Measurements from ENCODE around the gene MAP3K9. TPM values are rescaled to one million over a fixed set of nuclear protein-coding genes. Genes with fewer than 3 reads are reported as not detected.

The MAP3K9 gene
- total and polyA plus RNA-seq, 2 of the 8 experiments (the other 6 are each of a cell fraction or from before 2014, with no cell fraction given) = 9.8 to 24.7 TPM

DNA sequence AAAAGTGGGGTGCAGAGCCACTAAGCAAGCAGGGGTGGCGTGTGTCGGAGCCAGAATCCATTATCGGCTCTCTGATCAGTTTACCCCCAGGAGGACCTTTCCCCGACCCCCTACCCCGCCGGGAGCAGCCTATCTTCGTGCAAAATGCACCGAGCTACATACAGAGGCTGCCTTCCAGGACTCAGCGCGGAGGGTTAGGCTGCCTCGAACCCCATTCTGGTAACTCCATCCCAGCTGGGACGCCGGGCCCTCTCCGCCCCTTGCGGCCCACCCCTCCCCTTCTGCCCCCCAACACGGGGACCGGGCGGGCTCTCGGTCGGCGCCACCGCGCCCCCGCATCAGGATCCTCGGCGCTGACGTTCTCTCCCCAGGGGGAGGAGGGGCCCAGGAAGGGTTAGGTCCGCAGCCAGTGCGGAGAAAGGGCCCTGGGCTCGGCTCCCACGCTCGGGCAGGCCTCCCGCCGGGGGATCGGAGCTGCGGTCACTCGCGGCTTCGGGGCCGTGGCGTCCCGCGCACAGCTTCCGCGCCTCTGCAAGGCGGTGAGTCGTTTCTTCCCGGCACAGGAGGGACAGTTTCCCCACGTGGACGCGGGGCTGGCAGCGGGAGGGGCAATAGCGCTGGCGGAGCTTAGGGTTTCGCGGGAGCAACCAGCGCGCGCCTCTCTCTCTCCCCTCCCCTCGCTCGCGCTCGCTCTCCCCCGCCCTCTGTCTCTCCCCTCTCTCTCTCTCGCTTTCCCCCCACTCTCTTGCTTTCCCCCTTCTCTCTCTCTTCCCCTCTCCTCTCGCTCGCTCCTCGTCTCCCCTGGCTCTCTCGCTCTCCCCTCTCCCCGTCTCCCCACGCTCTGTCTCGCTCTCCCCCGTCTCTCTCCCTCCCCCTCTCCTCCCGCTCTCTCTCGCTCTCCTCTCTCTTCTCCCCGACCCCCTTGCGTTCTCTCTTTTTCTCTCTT, 12.5 kb upstream of the MAP3K9 start (continued):
- TF ChIP-seq, protein P1, sequence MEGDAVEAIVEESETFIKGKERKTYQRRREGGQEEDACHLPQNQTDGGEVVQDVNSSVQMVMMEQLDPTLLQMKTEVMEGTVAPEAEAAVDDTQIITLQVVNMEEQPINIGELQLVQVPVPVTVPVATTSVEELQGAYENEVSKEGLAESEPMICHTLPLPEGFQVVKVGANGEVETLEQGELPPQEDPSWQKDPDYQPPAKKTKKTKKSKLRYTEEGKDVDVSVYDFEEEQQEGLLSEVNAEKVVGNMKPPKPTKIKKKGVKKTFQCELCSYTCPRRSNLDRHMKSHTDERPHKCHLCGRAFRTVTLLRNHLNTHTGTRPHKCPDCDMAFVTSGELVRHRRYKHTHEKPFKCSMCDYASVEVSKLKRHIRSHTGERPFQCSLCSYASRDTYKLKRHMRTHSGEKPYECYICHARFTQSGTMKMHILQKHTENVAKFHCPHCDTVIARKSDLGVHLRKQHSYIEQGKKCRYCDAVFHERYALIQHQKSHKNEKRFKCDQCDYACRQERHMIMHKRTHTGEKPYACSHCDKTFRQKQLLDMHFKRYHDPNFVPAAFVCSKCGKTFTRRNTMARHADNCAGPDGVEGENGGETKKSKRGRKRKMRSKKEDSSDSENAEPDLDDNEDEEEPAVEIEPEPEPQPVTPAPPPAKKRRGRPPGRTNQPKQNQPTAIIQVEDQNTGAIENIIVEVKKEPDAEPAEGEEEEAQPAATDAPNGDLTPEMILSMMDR (IDR thresholded peaks at IDR 0.05; ENCODE audit: control extremely low read depth in 1 of 3, insufficient read depth in 1 of 3, low read depth in 1 of 3, low read length in 3 of 3) = peak in 1 of 3 experiments; percentile 8; a peak in 1 of 4 replicates
- TF ChIP-seq, protein P2, sequence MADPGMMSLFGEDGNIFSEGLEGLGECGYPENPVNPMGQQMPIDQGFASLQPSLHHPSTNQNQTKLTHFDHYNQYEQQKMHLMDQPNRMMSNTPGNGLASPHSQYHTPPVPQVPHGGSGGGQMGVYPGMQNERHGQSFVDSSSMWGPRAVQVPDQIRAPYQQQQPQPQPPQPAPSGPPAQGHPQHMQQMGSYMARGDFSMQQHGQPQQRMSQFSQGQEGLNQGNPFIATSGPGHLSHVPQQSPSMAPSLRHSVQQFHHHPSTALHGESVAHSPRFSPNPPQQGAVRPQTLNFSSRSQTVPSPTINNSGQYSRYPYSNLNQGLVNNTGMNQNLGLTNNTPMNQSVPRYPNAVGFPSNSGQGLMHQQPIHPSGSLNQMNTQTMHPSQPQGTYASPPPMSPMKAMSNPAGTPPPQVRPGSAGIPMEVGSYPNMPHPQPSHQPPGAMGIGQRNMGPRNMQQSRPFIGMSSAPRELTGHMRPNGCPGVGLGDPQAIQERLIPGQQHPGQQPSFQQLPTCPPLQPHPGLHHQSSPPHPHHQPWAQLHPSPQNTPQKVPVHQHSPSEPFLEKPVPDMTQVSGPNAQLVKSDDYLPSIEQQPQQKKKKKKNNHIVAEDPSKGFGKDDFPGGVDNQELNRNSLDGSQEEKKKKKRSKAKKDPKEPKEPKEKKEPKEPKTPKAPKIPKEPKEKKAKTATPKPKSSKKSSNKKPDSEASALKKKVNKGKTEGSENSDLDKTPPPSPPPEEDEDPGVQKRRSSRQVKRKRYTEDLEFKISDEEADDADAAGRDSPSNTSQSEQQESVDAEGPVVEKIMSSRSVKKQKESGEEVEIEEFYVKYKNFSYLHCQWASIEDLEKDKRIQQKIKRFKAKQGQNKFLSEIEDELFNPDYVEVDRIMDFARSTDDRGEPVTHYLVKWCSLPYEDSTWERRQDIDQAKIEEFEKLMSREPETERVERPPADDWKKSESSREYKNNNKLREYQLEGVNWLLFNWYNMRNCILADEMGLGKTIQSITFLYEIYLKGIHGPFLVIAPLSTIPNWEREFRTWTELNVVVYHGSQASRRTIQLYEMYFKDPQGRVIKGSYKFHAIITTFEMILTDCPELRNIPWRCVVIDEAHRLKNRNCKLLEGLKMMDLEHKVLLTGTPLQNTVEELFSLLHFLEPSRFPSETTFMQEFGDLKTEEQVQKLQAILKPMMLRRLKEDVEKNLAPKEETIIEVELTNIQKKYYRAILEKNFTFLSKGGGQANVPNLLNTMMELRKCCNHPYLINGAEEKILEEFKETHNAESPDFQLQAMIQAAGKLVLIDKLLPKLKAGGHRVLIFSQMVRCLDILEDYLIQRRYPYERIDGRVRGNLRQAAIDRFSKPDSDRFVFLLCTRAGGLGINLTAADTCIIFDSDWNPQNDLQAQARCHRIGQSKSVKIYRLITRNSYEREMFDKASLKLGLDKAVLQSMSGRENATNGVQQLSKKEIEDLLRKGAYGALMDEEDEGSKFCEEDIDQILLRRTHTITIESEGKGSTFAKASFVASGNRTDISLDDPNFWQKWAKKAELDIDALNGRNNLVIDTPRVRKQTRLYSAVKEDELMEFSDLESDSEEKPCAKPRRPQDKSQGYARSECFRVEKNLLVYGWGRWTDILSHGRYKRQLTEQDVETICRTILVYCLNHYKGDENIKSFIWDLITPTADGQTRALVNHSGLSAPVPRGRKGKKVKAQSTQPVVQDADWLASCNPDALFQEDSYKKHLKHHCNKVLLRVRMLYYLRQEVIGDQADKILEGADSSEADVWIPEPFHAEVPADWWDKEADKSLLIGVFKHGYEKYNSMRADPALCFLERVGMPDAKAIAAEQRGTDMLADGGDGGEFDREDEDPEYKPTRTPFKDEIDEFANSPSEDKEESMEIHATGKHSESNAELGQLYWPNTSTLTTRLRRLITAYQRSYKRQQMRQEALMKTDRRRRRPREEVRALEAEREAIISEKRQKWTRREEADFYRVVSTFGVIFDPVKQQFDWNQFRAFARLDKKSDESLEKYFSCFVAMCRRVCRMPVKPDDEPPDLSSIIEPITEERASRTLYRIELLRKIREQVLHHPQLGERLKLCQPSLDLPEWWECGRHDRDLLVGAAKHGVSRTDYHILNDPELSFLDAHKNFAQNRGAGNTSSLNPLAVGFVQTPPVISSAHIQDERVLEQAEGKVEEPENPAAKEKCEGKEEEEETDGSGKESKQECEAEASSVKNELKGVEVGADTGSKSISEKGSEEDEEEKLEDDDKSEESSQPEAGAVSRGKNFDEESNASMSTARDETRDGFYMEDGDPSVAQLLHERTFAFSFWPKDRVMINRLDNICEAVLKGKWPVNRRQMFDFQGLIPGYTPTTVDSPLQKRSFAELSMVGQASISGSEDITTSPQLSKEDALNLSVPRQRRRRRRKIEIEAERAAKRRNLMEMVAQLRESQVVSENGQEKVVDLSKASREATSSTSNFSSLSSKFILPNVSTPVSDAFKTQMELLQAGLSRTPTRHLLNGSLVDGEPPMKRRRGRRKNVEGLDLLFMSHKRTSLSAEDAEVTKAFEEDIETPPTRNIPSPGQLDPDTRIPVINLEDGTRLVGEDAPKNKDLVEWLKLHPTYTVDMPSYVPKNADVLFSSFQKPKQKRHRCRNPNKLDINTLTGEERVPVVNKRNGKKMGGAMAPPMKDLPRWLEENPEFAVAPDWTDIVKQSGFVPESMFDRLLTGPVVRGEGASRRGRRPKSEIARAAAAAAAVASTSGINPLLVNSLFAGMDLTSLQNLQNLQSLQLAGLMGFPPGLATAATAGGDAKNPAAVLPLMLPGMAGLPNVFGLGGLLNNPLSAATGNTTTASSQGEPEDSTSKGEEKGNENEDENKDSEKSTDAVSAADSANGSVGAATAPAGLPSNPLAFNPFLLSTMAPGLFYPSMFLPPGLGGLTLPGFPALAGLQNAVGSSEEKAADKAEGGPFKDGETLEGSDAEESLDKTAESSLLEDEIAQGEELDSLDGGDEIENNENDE (IDR thresholded peaks at IDR 0.05; ENCODE audit: insufficient replicate concordance, low read length) = no peak
- TF ChIP-seq SUZ12 (IDR thresholded peaks at IDR 0.05; ENCODE audit: low read length) (peak; percentile 51; the same call in 1 of the 2 replicates), RNF2 (IDR thresholded peaks at IDR 0.05; ENCODE audit: borderline replicate concordance, low read depth, low read length, missing control alignments, poor library complexity, severe bottlenecking) (peak; percentile 15), POLR2AphosphoS5 (IDR thresholded peaks at IDR 0.05; ENCODE audit: low read depth, low read length) (peak; percentile 21; the same call in 1 of the 2 replicates)

Measured in H1 (cell line).